Stimulated activated CD8-positive, alpha-beta memory T cell treated with anti-CD3 and anti-CD28 coated beads, Interleukin-7, amount 100 ng/mL, for 48 hours (primary cell): ENCODE results near the gene HSPG2.

ENCODE experiments used
- DNase-seq, 2 donors: peaks; one replicate each; pipeline ENCODE4 v3.0.0-alpha.2; 2020; ENCODE audit warnings: low read depth in 1 of 2; ENCODE audit errors: extremely low read depth in 1 of 2

HSPG2 gene

GRCh38 chr1:21884456-21885235 is 52.5 kb downstream of the HSPG2 start:
- no peak for DNase-seq

GRCh38 chr1:21882721-21883415 is 54.2 kb downstream of the HSPG2 start:
- no peak for DNase-seq

- DNase-seq: no peak
Observed at GRCh38 chr1:21881250-21881649, 55.9 kb downstream of the HSPG2 start.

GRCh38 chr1:21880619-21880970 is 56.5 kb downstream of the HSPG2 start:
- DNase-seq: no peak

- no peak for DNase-seq
Observed at GRCh38 chr1:21879928-21880618, 57.0 kb downstream of the HSPG2 start.

- no peak for DNase-seq
Observed at GRCh38 chr1:21878840-21879478, 58.2 kb downstream of the HSPG2 start.

- DNase-seq: no peak
Observed at GRCh38 chr1:21878009-21878773, 58.9 kb downstream of the HSPG2 start.

- DNase-seq: no peak
Observed at GRCh38 chr1:21876267-21876666, 60.8 kb downstream of the HSPG2 start.

GRCh38 chr1:21875621-21876063 is 61.5 kb downstream of the HSPG2 start:
- DNase-seq: no peak

GRCh38 chr1:21874778-21875547 is 62.1 kb downstream of the HSPG2 start:
- DNase-seq: no peak

- no peak for DNase-seq
Observed at GRCh38 chr1:21874328-21874727, 62.8 kb downstream of the HSPG2 start.

- DNase-seq: no peak
Observed at GRCh38 chr1:21873761-21874160, 63.3 kb downstream of the HSPG2 start.

- DNase-seq: no peak
Observed at GRCh38 chr1:21873174-21873573, 63.9 kb downstream of the HSPG2 start.

GRCh38 chr1:21872445-21873079 is 64.5 kb downstream of the HSPG2 start:
- no peak for DNase-seq

- DNase-seq: no peak
Observed at GRCh38 chr1:21871943-21872342, 65.2 kb downstream of the HSPG2 start.

- DNase-seq: no peak
Observed at GRCh38 chr1:21870611-21871010, 66.5 kb downstream of the HSPG2 start.

GRCh38 chr1:21869620-21870121 is 67.4 kb downstream of the HSPG2 start:
- DNase-seq: no peak

GRCh38 chr1:21868941-21869454 is 68.1 kb downstream of the HSPG2 start:
- no peak for DNase-seq

- no peak for DNase-seq
Observed at GRCh38 chr1:21868482-21868881, 68.6 kb downstream of the HSPG2 start.
